Measurements from ENCODE around the gene ZC2HC1C.
A peak's percentile ranks its signal among the peaks of the same experiment; 100 is the strongest.

ZC2HC1C gene

GRCh38 chr14:75069121-75069810, at the start of gene ZC2HC1C:
ZC2HC1C (plus strand) TSS chr14:75069641; CDS start chr14:75070574, 933 bp downstream.
- Histone ChIP-seq H3K27me3 (replicated peaks; ENCODE audit: control insufficient read depth, insufficient read depth, low read length) (no peaks in the 10 kb centered on the region), H3K4me3 (replicated peaks; ENCODE audit: low read depth, low read length) (peak within 1 kb of the TSS; percentile 80), H3K36me3 (ENCODE audit: control insufficient read depth, insufficient read depth, low read length) (no peaks in the 10 kb centered on the region)
- DNase-seq (ENCODE audit: extremely low read depth, insufficient read length) = peak; percentile 87
- TF ChIP-seq CTCF (IDR thresholded peaks at IDR 0.05; ENCODE audit: insufficient read depth, low read length, poor library complexity, severe bottlenecking) = no peak

- TF ChIP-seq CTCF (IDR thresholded peaks at IDR 0.05; ENCODE audit: insufficient read depth, low read length, poor library complexity, severe bottlenecking) = peak; percentile 40
- H3K36me3 ChIP-seq (ENCODE audit: control insufficient read depth, insufficient read depth, low read length) = peaks cover 7% of the 10 kb centered on the region
- DNase-seq (ENCODE audit: extremely low read depth, insufficient read length) = no peak
- no peak overlapping the region for H3K4me3 ChIP-seq (replicated peaks; ENCODE audit: low read depth, low read length)
- H3K27me3 ChIP-seq (replicated peaks; ENCODE audit: control insufficient read depth, insufficient read depth, low read length) = no peaks in the 10 kb centered on the region
Observed at GRCh38 chr14:75022655-75023054, 46.8 kb upstream of the ZC2HC1C start.

GRCh38 chr14:75023108-75023507, 46.3 kb upstream of the ZC2HC1C start:
- DNase-seq (ENCODE audit: extremely low read depth, insufficient read length) = no peak
- no peak for TF ChIP-seq CTCF (IDR thresholded peaks at IDR 0.05; ENCODE audit: insufficient read depth, low read length, poor library complexity, severe bottlenecking)
- peaks cover 7% of the 10 kb centered on the region for H3K36me3 ChIP-seq (ENCODE audit: control insufficient read depth, insufficient read depth, low read length)
- H3K27me3 ChIP-seq (replicated peaks; ENCODE audit: control insufficient read depth, insufficient read depth, low read length) = no peaks in the 10 kb centered on the region
- no peak overlapping the region for H3K4me3 ChIP-seq (replicated peaks; ENCODE audit: low read depth, low read length)

- no peak for DNase-seq (ENCODE audit: extremely low read depth, insufficient read length)
- H3K36me3 ChIP-seq (ENCODE audit: control insufficient read depth, insufficient read depth, low read length) = peaks cover 6% of the 10 kb centered on the region
- no peak overlapping the region for H3K4me3 ChIP-seq (replicated peaks; ENCODE audit: low read depth, low read length)
- H3K27me3 ChIP-seq (replicated peaks; ENCODE audit: control insufficient read depth, insufficient read depth, low read length) = no peaks in the 10 kb centered on the region
- TF ChIP-seq CTCF (IDR thresholded peaks at IDR 0.05; ENCODE audit: insufficient read depth, low read length, poor library complexity, severe bottlenecking) = no peak
Observed at GRCh38 chr14:75025082-75025481, 44.4 kb upstream of the ZC2HC1C start.

GRCh38 chr14:75025876-75026275, 43.6 kb upstream of the ZC2HC1C start:
- no peak for TF ChIP-seq CTCF (IDR thresholded peaks at IDR 0.05; ENCODE audit: insufficient read depth, low read length, poor library complexity, severe bottlenecking)
- DNase-seq (ENCODE audit: extremely low read depth, insufficient read length) = no peak
- no peak overlapping the region for H3K4me3 ChIP-seq (replicated peaks; ENCODE audit: low read depth, low read length)
- H3K27me3 ChIP-seq (replicated peaks; ENCODE audit: control insufficient read depth, insufficient read depth, low read length) = no peaks in the 10 kb centered on the region
- H3K36me3 ChIP-seq (ENCODE audit: control insufficient read depth, insufficient read depth, low read length) = peaks cover 4% of the 10 kb centered on the region

- no peak for DNase-seq (ENCODE audit: extremely low read depth, insufficient read length)
- Histone ChIP-seq H3K4me3 (replicated peaks; ENCODE audit: low read depth, low read length) (no peak overlapping the region), H3K36me3 (ENCODE audit: control insufficient read depth, insufficient read depth, low read length) (peaks cover 4% of the 10 kb centered on the region), H3K27me3 (replicated peaks; ENCODE audit: control insufficient read depth, insufficient read depth, low read length) (no peaks in the 10 kb centered on the region)
- no peak for TF ChIP-seq CTCF (IDR thresholded peaks at IDR 0.05; ENCODE audit: insufficient read depth, low read length, poor library complexity, severe bottlenecking)
Observed at GRCh38 chr14:75030147-75030546, 39.3 kb upstream of the ZC2HC1C start.

Measured in GM06990 (cell line).